ENCODE data around the gene LSAMP.

LSAMP gene

GRCh38 chr3:116445311-116445841, at the start of gene LSAMP:
Gene LSAMP, minus strand, starts transcription at chr3:116445487.
- DNase-seq = no peak

GRCh38 chr3:116492379-116492778, 47.1 kb upstream of the LSAMP start:
- DNase-seq = no peak

GRCh38 chr3:116483135-116483534, 37.8 kb upstream of the LSAMP start:
- DNase-seq = no peak

GRCh38 chr3:116476691-116477090, 31.4 kb upstream of the LSAMP start:
- no peak for DNase-seq

- no peak for DNase-seq
Observed at GRCh38 chr3:116474801-116475200, 29.5 kb upstream of the LSAMP start.

DNA sequence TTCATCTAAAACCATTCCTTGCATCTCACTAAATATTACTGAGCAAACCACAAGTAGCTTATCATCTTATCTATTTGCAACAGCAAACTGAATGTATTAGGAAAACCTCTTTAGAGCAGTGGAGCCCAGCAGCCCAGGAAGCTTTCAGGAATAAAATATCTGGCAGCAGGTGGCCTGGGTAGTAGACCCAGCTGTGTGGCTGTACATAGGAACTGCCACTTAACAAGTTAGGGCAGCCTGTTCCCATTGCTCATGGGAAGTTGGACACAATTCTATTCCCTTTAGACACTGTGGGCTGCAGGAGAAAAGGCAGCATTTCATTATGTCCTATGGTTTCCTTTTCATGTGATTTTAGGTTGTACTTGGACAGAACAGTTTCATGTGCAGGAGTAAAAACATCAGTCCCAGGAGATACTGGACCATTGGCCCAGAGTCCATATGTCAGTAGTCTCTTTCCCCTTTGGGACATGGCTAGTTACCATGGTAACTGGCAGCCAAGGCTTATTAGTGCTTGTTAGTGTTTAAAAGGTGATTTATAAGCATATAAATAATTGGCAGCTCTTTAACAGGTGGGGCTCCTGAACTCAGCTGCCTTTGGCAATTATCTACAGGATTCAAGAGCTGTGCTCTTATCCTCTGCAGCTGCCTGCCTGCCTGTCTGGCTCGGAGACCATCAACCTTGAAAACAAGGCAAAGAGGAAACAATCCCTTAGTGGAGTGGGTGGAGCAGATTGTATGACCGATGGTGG, 28.9 kb upstream of the LSAMP start:
- DNase-seq = no peak

GRCh38 chr3:116473602-116474001, 28.3 kb upstream of the LSAMP start:
- DNase-seq = no peak

DNA sequence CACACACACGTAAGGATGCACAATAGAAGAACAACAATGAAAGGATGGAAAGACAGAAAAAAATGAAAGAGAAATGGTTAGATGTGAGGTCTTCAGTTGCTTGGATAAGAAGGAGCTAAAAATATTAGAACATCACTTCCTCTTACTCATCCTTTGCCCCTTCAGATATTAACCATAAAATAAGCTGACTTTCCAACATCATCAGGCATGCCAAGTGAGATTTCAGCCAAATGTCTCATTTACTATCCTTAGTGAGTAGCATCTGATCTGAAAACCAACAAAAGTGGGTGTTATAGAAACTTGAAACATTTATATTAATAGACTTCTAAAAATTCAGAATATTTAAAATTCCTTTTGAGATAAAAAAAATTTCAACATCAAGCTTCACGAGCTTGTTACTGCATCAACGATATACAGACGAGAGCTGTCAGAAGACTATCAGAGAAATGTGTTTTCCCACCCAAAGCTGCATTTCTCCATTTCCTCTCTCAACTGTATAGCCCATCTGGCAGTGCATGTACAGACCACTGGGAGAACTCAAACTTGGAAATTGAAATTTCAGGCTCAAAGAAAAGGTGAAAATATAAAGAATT, 25.4 kb upstream of the LSAMP start:
- DNase-seq = no peak

- no peak for DNase-seq
Observed at GRCh38 chr3:116469546-116469945, 24.3 kb upstream of the LSAMP start.

DNA sequence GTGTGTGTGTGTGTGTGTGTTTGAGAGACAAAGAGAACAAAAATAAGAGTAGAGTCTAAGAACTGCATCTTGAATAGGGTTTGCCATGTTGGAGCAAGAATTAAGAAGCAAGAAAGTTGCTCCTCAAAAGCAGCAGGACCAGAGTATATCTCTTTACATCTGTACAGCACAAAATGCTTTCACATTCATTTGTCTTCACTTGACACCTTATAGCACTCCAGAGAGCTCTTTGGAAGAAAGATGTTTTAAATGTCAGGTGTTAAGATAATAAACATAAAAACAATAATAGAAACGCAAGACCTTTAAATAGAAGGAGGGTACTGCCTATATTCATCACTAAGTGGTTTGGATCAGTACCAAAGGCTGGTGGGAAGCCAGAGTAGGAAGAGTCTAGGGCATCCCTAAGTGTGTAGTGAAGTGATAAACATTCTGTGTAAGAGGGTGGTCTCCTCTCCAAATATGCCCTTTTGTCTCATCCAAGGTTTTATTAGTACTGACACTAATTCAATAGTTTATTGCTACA, 19.1 kb upstream of the LSAMP start:
- no peak for DNase-seq

- DNase-seq = no peak
Observed at GRCh38 chr3:116453666-116454346, 8.5 kb upstream of the LSAMP start.

DNA sequence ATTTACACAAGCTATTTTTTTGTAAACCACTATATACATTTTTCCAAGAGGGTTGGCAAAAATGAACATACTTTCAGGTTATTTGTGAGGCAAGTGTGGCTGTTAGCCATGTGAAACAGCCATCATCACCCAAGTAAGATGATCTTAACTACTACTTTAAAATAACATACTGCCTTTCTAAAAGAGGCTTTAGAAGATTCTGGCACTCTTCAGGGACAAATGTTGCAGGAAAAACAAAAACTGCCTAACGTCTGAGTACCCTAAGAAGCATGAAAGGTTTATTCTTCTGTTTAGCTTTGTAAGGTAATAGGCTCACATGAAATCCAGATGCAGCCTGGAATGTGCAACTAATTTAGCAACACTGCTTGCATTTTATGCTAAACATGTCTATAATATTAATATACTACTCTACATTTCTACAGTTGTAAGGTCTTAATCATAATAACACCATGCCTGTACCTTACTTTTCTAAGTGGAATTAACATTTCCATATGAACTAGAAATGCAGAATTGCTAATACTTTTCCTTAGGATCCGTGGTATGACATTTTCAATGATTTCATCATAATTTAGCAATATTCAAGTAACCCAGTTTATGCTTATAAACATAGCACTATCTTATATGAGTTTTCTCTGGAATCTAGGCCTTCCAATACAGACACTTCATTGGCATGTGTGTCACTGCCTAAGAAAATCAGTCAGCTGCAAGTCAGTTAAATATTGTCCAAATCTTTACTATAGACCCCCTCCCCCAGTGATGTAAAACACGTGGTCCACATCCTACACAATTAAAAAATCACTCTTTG, 4.5 kb upstream of the LSAMP start:
- no peak for DNase-seq

DNA sequence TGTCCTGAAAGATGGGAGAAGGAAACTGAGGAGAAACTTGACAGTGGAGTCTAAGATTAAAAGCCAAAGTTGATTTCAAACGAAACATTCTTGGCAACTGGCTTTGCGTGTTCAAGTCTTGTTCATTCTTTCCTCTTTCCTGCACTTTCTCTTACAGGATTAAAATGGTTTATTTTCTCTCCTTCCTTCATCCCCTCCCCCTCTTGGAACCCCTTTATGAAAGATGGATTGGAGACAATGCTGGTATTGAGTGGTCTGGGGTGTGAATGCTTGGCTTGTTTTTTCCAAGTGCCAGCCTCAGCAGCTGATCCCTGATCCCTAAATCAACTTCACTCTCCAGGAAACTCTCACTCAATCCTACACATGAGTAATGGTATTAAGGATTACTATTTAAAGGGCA, 703 bp upstream of the LSAMP start:
- no peak for DNase-seq

DNA sequence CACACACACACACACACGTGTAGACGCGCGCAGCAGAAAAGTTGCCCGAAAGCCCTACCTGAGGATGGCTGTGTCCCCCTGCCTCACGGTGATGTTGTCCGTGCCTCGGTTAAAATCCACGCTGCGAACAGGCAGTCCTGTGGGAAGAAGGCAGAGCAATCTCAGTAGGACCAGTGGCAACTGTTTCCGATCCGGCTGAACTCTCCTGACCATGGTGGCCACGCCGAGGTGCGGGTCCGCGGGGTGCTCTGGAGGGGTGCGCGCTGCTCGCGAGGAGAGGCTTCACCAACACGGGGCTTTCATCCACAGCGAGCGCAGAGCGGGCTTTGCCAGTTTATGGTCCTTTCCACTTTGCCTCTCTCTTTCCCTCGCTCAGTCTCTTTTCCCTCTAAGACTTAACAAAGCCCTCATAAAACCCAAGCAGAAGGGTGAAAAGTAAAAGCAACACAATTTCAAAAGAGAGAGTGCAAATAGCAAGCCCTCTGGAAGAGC, 422 bp downstream of the LSAMP start:
- no peak for DNase-seq

- no peak for DNase-seq
Observed at GRCh38 chr3:116444115-116444747, 1.1 kb downstream of the LSAMP start.

GRCh38 chr3:116443191-116443661, 2.1 kb downstream of the LSAMP start:
- DNase-seq = no peak

- no peak for DNase-seq
Observed at GRCh38 chr3:116442331-116443021, 2.8 kb downstream of the LSAMP start.

DNA sequence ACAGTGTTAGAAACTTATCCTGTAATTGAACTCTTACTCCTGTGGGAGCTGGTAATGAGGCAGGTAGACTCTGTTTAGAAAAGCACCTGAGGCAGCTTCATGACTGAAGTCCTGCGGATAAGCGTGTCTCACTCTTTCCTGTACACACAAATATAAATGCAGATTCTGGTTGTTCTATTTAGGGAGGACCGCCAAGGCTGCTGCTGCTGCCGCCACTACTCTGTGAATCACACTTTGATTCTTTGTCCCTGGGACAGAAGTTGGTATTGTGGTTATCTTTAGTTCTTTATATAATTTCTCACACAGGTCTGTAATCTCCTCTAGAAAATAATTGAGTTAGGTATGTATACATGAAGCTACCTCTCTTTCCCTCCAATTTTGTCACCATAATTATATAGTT, 3.6 kb downstream of the LSAMP start:
- DNase-seq = no peak

- no peak for DNase-seq
Observed at GRCh38 chr3:116440196-116440595, 5.1 kb downstream of the LSAMP start.

DNA sequence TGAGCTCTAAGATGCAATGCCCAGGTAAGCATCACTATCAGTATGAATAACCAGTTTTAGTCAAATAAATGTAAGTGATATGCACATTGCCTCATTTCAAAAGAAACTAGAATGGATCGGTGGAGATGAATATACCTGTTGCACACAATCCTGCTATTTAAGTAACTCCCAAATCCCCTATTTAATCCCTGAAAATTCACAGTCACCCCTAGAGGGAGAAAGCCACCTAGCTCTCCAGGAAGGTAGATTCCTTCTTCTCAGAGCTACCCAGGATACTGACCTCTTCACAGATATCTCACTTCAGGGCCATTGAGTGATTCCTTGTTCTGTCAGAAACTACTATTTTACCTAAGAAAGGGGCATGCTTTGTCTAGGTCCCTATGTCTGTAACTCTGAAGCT, 11.7 kb downstream of the LSAMP start:
- DNase-seq = no peak

GRCh38 chr3:116432795-116433194, 12.5 kb downstream of the LSAMP start:
- DNase-seq = no peak

All from activated CD4-positive, CD25-positive, alpha-beta regulatory T cell treated with anti-CD3 and anti-CD28 coated beads, Interleukin-2, amount 50 U/mL, for 72 hours (primary cell).